NCI-H1694 treated with DMSO at 0.1 percent for 48 hours (cell line): Measurements from ENCODE around the gene CALD1.

Experiments used
- DNase-seq: peaks from one replicate; lab custom pipeline; 2025; lab: John Stamatoyannopoulos, UW

The CALD1 gene

DNA sequence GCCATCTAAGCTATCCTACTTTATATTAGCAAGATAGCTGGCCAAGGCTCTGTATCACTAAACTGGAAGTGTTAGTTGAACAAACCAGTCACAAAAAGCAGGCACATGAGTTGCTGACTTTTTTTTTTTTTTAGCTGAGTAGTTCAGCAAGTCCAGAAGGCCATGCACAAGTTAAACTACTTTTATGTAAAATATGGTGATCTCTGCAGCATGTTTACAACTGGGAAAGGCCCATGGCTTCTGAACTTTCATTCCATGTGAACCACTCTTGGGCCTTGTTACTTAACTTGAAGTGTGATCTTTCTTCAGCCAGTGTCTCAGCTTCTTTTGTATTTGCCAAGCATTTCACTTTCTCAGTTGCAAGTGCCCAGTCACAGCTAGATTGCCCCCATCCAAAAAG, 78.5 kb downstream of the CALD1 start:
- DNase-seq = no peak

DNA sequence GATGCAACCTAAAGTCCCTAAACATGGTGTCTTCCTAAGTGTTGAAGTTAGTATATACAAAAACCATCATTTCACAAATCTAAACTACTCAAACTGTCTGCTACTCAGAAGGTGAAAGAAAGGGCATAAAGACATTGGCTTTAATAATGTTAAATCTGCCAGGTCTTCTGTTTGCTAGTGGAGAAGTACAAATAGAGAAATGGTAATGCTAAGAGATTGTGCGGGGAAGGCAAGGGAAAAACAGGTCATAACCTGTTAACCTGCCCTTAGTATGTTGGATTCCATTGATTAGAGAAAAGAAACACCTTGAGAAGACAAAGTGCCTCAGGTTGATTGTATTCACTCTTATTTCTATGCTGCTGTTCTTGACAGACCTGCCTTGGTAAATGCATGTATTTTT, 80.3 kb downstream of the CALD1 start:
- no peak for DNase-seq

DNA sequence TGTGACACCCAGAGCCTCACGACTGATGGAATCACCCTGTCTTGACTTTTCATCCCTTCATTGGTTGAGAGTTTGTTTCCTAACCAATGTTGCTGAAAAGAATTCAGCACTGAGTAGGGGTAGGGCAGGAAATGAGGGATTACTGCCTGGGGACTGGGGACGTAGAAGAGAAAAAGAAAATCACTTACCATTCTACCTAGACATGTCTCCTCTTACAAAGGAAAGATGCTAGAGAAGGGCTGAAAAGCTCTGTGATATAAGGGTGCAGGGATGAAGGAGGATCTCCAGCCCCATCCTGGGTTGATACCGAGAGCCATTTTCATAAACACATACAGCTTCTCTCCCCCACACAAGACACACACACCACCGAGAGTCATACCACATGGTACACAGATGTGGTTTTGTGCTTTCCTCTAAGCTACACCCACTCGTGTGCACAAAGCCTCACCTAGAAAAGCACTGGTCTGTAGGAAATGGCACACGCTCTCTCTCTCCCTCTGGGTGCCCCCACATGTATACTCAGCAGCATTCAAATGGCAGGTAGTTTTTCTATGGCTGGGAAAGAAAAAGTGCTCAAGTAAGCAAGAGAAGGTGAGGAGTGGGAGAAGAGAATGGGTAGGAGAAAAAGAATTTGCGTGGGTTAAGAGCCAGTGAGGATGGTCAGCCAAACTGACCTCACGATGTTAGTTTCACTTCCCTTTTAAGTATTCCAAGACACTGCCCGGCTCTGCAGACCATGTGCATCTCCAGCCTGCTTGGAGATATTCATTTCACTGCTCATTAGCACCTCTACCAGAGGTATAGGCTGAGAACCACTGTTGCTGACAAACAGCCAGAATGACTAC, 85.8 kb downstream of the CALD1 start:
- no peak for DNase-seq

DNA sequence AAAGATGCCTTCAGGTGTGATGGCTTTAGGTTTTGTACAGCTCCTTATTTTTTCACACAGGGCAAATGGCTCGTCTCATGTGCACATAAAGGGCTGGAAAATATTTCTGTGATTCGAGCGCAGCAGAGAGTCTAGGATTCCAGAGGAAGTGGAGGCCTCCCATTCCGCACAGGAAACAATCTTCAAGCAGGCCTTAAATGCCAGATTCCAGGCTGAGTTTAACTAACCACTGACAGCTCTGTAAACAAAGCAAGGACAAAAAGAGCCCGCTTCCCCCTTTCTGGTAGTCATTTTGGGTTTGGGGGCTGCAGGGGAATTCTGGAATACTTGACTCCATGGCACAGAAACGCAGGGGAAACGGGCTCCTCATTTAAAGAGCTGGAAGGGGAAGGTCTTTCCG, 87.2 kb downstream of the CALD1 start:
- DNase-seq = no peak

DNA sequence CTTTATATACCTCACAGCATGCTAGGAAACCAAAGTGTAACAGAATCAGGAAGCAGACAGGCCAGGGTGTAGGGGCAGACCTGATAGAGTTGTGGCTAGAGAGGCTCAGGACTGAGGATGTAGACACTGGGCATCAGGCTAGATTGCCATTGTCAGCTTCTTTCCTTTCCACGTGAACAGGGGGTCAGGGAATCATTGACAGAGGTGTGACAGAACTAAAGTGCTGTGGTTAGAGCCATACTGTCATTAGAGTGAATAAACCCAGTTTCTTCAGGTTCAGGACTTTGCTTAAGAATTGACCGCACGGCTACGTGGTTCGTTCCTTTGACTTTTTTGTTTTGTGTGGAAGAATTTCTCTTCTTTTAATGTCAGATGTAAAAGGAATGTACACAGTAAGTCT, 90.7 kb downstream of the CALD1 start:
- DNase-seq = no peak

DNA sequence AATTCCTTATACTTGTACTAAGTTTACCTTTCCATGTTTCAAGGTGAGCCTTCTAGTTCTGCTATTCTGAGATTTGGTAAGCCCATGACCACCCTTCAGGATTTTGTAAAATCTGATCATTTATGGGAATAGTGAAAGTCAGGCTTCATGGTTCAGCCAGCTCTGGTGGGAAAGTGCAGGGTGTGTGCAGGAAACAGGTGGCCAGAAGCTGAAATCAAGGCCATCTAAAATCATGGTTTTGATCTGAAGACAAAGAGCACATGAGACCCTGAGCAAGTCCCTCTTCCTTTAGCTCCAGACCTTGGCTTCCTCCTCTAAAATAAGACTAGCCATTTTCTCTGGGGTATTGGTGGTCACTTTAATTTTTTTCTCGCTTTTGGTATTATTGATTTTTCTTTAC, 91.3 kb downstream of the CALD1 start:
- DNase-seq = no peak

DNA sequence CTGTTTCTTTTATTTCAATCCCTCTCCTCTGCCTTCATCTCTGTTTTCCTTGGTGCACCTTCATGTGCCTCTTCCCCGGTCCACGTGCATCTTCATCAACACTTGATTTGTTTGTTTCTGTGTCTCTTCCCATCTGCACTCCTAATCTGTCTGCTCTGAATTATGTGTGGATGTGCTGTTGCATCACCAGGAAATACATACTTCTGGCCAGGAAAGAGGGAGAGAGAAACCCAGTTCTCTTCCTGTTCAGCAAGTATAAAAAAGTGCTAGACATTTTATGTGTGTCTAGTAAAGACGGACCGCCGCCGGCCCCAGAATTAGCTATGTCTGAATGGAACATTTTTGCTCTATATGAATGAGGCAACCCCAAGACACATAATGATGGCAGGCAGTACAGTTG, 93.8 kb downstream of the CALD1 start:
- no peak for DNase-seq

DNA sequence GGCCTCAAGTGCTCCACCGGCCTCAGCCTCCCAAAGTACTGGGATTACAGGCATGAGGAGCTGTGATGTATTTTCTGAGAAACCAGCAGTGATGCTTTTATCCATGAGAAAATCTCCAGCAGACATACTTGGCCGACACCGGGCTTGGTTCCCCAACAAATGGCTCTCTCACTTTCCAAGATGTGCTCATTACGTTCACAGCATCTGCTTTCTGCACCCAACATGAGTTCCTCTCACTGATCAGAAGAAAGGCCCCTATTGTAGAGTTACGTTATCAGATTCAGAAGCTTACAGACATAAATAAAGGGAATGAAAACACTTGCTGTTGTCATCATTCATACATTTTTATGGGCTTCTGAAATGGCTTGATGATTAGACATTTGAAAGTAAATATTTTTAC, 95.0 kb downstream of the CALD1 start:
- no peak for DNase-seq

DNA sequence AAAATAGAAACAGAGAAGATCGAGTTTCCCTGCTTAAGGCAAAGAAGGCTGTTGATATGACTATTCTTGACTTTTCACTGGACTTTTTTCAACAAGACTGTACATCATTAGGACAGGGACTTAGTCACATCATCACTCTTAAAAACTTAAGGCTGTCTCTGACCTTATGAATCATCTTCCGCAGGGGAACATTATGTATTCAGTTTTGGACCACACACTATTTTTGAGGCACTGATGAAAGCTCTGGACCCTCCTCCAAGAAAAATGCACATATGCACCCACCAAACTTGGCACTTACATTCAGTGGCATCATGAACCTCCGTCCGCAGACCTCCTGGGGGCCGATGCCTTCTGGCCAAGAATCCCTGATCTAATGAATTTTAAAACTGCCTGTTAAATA, 96.4 kb downstream of the CALD1 start:
- no peak for DNase-seq

DNA sequence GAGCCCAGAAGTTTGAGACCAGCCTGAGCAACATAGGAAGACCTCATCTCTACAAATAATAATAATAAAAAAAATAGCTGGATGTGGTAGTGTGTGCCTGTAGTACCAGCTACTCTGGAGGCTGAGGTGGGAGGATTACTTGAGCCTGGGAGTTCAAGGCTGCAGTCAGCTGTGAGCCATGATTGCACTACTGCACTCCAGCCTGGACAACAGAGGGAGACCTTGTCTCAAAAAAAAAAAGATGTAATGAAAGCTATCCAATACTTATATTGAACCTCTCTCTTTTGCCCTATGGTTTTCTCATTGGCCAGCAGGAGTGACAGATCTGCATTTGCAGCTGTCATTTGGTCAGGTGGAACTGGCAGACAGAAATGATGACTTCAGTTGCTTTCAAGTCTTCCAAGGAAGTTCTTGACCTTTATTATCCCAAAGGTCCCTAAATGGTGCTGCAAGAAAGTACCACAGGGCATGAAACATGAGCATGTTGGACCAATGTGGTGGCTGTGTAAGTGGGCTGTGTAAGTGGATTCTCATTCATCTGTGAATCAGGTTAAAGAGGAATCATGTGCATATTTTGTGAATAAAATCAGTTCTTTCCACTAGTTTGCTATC, 99.4 kb downstream of the CALD1 start:
- no peak for DNase-seq

DNA sequence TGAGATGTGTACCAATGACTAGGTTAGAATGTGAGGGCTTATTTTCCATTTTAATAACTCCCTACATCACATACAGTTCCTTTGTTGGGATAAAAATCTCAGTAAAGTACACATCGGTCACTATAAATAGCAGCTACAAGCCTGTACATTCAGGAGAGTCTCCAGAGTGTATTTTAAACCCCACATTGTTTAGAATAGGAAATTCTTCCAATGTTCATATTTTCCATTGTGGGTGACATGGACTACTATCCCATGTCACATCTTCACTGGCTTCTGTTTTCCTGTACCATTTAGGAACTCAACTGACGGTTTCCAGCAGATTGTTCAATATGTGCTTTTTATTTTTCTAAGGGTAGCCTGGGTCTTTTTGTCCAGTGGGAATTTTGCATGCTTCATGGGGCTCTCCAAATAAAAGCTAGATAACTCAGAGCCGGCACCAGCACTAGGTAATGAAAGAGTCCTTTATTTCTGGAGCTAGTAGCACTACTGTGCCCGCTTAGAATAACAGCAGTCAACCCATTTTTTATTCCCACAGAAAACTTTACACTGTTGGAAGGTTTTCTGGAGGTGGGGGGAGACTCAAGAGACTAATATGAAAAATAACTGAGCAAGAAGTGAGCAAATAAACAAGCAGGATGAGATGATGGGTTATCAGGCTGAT, 100.5 kb downstream of the CALD1 start:
- DNase-seq = no peak

DNA sequence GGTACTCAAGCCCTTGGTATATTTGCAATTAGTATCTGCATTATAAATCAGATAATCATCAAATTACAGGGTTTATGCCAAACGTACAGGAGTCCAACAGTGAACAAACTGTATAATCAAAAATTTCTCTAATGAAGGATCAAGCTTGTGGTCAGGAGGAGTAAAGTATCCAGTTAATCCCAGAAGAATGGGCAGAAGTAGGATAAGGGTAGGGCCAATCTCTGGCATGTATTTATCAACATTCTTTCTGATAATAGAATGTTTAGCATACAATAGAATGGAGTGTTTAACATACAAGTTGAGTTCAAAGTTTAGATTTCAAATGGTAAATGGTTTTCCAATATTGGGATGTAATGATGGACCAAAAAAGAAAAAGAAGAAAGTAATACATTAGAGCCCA, 103.0 kb downstream of the CALD1 start:
- DNase-seq = no peak

DNA sequence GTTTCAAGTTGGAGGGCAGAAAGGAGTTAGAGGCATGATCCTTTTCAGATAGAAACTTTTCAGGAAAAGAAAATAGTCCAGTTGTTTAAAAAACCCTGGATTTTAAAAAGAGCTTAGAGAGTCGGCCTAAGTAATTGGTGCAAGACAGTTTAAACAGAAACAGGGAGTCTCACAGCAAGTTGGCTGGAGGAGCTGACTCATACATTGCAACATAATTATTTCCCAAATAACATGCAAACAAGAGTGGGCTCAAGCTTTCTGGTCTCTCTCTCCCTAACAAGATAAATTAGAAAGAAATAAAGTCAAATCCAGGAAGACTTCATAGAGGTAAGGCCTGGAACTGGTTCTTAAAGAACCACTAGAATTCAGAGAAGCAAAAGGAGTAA, 106.5 kb downstream of the CALD1 start:
- DNase-seq = no peak

DNA sequence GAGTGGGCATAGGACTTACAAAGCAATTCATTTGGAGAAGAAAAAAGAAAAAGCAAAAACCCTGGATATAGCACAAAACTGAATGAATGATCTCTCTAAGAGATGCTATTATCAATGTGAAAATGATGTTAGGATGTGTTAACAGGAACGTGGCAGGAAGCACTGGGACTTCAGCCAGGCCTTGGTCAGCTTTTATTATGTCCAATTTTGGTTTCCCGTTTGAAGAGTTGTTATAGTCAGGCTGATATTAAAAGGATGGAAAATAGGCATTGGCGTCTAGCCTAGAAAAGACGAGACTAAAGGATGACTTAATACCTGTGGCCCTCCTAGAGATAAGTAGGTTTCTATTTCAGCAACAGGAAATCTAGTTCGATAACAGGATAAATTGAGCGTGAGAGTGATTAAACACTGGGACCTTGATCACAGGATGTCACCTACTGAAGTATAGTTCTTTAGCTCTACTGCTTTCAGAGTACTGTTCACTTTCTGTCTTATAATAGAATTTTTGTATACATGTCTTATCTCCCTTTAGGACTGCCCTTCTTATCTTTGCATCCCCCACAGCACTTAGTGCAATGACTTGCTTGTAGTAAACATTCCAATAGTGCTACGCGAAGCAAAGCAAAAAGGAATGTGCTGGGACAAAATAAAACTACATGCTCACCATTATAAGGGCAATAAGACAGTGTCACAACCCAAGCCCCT, 107.1 kb downstream of the CALD1 start:
- DNase-seq = no peak

DNA sequence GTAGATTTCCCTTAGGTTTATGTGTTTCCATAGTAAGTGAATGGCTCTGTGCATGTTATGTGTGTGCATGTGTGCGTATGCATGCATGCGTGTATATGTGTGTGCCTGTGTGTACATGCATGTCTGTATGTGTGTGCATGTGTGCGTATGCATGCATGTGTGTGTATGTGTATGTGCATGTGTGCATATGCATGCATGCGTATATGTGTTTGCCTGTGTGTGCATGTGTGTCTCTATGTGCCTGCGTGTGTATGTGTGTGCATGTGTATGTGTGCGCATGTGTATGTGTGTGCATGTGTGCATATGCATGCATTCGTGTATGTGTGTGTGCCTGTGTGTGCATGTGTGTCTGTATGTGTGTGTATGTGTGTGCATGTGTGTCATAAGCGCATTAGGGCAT, 108.1 kb downstream of the CALD1 start:
- DNase-seq = no peak

DNA sequence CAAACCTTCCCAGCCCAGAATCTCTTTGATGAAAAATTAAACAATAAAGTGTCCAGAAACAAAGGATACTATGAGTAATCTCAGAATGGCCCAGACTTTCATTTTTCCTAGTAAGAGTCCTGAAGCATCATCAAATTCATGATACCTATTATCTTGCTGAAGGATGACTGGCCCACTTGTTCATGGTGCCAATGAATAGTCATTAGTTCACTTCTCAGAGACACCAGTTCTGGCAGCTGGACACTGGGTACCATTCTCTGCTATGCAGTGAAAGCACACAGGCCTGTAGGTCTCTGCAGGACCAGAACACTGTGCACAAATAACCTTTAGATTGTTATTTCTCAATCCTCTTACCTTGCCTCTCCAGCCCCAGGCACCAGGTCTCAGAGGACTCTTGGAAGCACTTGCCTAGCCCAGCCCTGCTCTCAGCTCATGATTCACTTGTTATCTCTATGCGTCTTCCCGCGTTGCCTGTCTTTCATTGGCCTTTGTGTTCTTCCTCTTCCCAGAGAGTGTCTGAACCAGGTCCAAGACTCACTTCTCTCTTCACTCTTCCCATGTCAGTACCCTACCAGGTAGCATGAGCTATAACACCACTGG, 108.8 kb downstream of the CALD1 start:
- no peak for DNase-seq

DNA sequence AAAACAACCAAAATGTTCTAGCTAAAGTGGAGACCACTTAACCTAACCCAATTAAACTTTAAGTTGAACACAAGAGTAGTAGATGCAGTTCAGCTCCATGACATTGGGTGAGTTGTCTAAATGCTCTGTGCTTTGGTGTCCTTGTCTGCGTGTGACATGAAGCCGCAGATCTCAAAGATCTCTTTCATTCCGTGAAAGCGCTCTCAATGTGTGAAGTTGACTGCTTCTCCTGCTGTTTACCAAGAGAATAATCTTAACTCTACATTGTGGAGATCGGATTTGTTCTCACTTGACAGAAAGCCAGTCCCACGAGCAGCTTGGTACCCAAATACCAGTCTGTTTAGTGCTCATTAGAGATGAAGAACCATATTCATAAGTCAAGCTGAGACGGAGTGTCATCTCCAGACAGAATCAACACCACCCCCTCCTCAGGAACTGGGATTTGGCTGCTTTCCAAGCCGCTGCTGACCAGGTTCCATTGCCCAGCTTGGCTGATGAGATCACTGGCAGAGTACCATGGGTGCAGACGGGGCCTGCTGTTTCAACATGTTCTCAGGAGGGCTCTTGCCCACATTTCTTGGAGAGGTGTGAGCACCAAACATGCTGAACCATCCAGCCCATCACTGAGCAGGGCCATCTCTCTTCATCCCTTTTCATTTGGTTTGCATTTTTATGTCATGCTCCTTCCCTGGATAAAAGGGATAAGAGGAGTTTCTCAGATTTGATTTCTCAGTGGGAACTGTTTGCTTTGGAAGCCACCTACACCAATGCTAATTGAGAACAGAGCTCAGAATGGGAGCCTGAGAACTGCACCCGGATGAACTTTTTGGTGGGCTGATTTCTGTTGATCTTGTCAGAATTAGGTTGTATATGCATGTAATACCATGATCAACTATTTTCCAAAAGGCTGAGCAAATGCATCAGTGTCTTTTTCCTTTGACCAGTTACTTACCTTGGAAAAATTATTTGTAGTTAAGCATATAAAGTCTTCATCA, 111.1 kb downstream of the CALD1 start:
- DNase-seq = no peak

DNA sequence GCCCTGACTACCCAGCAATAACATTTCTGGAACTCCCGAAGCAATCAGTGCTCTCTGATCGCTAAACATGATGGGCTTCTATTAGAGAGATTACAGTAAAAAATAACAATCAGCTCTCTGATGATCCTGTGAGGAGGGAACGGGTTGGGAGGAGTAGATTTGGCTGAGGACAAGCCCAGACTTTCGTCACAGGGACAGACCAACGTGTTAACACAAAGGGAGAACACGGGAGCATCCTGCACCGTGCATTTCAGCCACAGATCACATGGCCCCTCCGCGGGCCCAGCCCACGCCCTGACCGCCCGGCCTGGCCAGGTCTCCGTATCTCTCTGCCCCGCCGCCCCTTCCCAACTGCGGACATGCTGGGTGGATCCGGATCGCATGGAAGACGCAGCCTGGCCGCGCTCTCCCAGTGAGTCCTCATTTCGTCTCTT, 111.8 kb downstream of the CALD1 start:
- no peak for DNase-seq

DNA sequence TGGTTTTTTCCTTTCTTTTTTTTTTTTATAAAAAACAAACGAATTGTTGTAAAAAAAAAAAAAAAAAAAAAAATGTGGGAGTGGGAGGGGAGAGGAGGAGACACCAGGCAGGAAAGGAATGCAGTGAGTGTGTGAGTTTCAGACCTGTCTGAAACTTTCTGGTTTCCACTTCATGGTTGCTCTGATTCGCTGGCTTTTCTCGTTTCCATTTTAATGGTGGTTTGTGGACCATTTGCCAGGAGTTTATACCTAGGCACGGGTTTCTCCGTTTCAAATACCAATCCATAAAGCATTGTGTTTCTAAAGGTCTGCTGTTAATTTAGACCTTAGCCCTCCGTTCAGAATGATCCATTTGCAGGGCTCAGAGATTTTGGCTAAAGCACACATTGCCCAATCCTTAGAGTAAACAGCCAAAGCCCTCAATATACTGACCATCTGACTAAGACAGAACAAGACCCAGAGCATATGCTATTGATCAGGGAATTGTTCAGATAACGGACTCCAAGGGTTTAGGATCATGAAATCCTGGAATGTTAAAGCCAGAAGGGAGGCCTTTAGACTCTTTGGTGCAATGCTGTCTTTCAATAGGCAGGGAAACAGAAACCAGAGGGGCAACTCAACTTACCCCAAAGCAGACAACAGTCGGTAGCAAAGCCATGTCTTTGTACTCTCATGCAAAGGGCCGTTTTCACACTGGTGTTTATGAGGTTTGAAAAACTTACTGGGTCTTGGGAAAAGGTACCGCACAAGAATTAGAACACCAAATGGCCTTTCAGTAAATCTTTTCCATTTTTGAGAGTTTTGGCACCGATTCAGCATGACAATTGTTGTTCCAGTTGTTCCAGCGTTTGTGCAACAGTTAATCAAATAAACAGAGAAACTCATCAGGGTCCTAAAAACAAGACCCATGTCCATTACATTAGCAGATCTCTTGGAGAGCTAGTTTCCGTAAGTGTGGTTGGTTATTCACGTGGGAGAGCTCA, 112.6 kb downstream of the CALD1 start:
- DNase-seq = no peak

DNA sequence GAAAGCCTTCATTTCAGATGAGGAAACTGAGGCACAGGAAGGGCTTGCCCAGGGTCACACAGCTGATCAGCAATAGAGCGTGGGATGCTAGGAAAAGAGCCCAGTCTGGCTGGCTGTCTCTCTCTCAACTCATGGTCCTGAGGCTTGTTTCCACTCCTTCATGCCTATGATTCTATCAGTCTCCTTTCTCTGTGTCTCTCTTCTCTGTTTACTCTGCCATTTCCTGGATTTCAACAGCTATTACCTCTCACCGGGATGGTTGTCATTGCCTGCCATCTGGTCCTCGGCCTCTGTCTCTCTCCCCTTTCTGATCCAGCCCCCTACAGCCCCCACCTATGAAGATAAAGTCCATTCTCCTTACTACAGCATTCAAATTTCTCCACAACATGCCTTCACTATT, 113.5 kb downstream of the CALD1 start:
- DNase-seq = no peak
